Measurements from ENCODE around the gene NWD2. TPM values are rescaled to one million over a fixed set of nuclear protein-coding genes. Genes with fewer than 3 reads are reported as not detected.
"Not testable (repeated sequence)": the region's sequence is repeated elsewhere in the genome, so short reads cannot be mapped to it uniquely, and the experiment has no call there.

The NWD2 gene
- polyA plus RNA-seq = 0.03 to 0.31 TPM (median 0.10 TPM) in 3 replicates
- 1.3 TPM for polyA plus RNA-seq (2011; ENCODE audit: low read depth)
- polyA plus RNA-seq (2011; cell fraction: cytosol; rRNA removed) = 0.01 and 0.06 TPM in 2 replicates
- 0.28 and 0.34 TPM in 2 replicates for polyA plus RNA-seq (2011; cell fraction: nucleus; rRNA removed)
- 0.02 and 2.3 TPM in 2 replicates for polyA plus RNA-seq (2012; ENCODE audit: low replicate concordance)
- polyA minus RNA-seq = 0.16 to 0.43 TPM in 2 of 3 replicates, not detected in the other
- not detected for polyA minus RNA-seq (2011; cell fraction: cytosol; rRNA and poly(A)+ RNA removed)
- polyA minus RNA-seq (2011; cell fraction: nucleus; rRNA and poly(A)+ RNA removed) = 0.42 and 0.54 TPM in 2 replicates

- no peaks in the 10 kb centered on the region for H3K79me2 ChIP-seq (ENCODE audit: control insufficient read depth, insufficient read depth, low read length)
- H3K9me1 ChIP-seq (ENCODE audit: control insufficient read depth, extremely low read depth, insufficient read depth, low read length) = no peaks in the 10 kb centered on the region
- no peak within 1 kb of the TSS for H3K4me3 ChIP-seq (ENCODE audit: control insufficient read depth in 2 of 3, extremely low read depth in 1 of 3, insufficient read depth in 2 of 3, low read depth in 1 of 3, low read length in 3 of 3)
- no peak within 1 kb of the TSS for H3K9ac ChIP-seq (ENCODE audit: control insufficient read depth, extremely low read depth, insufficient read depth, low read length)
- no peak within 1 kb of the TSS for H3K27ac ChIP-seq (ENCODE audit: control insufficient read depth, insufficient read depth, low read length)
- dilution Hi-C loops (cut with MboI; ENCODE audit: extremely low pct_ligation_motif_present, low sequenced_read_pairs) = no loop called here
- DNase-seq (ENCODE audit: low read depth, low spot score) (no peak), FAIRE-seq (no peak)
- H3K9me3 ChIP-seq (ENCODE audit: control insufficient read depth, low read depth, low read length) = no peaks in the 10 kb centered on the region
- no peaks in the 10 kb centered on the region for H3K36me3 ChIP-seq (ENCODE audit: control insufficient read depth in 2 of 2, extremely low read depth in 1 of 2, insufficient read depth in 2 of 2, low read length in 2 of 2)
- no peak within 1 kb of the TSS for H3K4me2 ChIP-seq (ENCODE audit: control insufficient read depth, extremely low read depth, insufficient read depth, low read depth, low read length)
- TF ChIP-seq EZH2 (IDR thresholded peaks at IDR 0.05; ENCODE audit: low read length) = no peak
- no peak for TF ChIP-seq CTCF (optimal IDR thresholded peaks at IDR 0.05 in 1 of 3, IDR thresholded peaks at IDR 0.05 in 1 of 3, conservative IDR thresholded peaks at IDR 0.05 in 1 of 3; ENCODE audit: extremely low read depth in 1 of 3, insufficient read depth in 2 of 3, low read length in 3 of 3)
- H3K27me3 ChIP-seq (ENCODE audit: control insufficient read depth, extremely low read depth, insufficient read depth, low read length) = peaks cover 35% of the 10 kb centered on the region
- H3K4me1 ChIP-seq (ENCODE audit: control insufficient read depth, extremely low read depth, insufficient read depth, low read length) = no peaks in the 10 kb centered on the region
- H4K20me1 ChIP-seq (ENCODE audit: control insufficient read depth, extremely low read depth, insufficient read depth, low read length) = no peaks in the 10 kb centered on the region
- no peak within 1 kb of the TSS for H2AFZ ChIP-seq (ENCODE audit: control insufficient read depth, low read length)
These were observed at the start of gene NWD2 for GRCh38 chr4:37244583-37245390. TSS of gene NWD2 (plus strand) at chr4:37244743. CDS start at chr4:37245068, 325 bp downstream.

GRCh38 chr4:37197899-37198298 lies 46.6 kb upstream of the NWD2 start:
- Histone ChIP-seq H3K79me2 (ENCODE audit: control insufficient read depth, insufficient read depth, low read length) (no peaks in the 10 kb centered on the region), H3K9me1 (ENCODE audit: control insufficient read depth, extremely low read depth, insufficient read depth, low read length) (no peaks in the 10 kb centered on the region), H2AFZ (ENCODE audit: control insufficient read depth, low read length) (no peak overlapping the region), H3K27ac (ENCODE audit: control insufficient read depth, insufficient read depth, low read length) (no peak overlapping the region), H3K9ac (ENCODE audit: control insufficient read depth, extremely low read depth, insufficient read depth, low read length) (no peak overlapping the region), H3K4me1 (ENCODE audit: control insufficient read depth, extremely low read depth, insufficient read depth, low read length) (no peaks in the 10 kb centered on the region), H3K27me3 (ENCODE audit: control insufficient read depth, extremely low read depth, insufficient read depth, low read length) (no peaks in the 10 kb centered on the region), H3K4me2 (ENCODE audit: control insufficient read depth, extremely low read depth, insufficient read depth, low read depth, low read length) (no peak overlapping the region), H3K4me3 (ENCODE audit: control insufficient read depth in 2 of 3, extremely low read depth in 1 of 3, insufficient read depth in 2 of 3, low read depth in 1 of 3, low read length in 3 of 3) (no peak overlapping the region), H4K20me1 (ENCODE audit: control insufficient read depth, extremely low read depth, insufficient read depth, low read length) (no peaks in the 10 kb centered on the region), H3K36me3 (ENCODE audit: control insufficient read depth in 2 of 2, extremely low read depth in 1 of 2, insufficient read depth in 2 of 2, low read length in 2 of 2) (no peaks in the 10 kb centered on the region), H3K9me3 (ENCODE audit: control insufficient read depth, low read depth, low read length) (no peaks in the 10 kb centered on the region)
- DNase-seq (ENCODE audit: low read depth, low spot score) (no peak), FAIRE-seq (no peak)
- TF ChIP-seq EZH2 (IDR thresholded peaks at IDR 0.05; ENCODE audit: low read length) (no peak), CTCF (optimal IDR thresholded peaks at IDR 0.05 in 1 of 3, IDR thresholded peaks at IDR 0.05 in 1 of 3, conservative IDR thresholded peaks at IDR 0.05 in 1 of 3; ENCODE audit: extremely low read depth in 1 of 3, insufficient read depth in 2 of 3, low read length in 3 of 3) (no peak)
- dilution Hi-C loops (cut with MboI; ENCODE audit: extremely low pct_ligation_motif_present, low sequenced_read_pairs) = no loop called here

DNA sequence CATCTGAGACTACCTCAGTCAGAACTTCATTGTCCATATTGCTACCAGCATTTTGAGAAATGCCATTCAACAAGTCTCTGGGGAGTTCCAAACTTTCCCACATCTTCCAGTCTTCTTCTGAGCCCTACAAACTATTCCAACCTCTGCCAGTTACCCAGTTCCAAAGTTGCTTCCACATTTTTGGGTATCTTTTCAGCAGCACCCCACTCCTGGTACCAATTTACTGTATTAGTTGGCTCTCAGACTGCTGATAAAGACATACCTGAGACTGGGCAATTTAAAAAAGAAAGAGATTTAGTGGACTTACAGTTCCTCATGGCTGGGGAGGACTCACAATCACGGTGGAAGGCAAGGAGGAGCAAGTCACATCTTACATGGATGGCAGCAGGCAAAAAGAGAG lies 39.8 kb upstream of the NWD2 start:
- H3K9ac ChIP-seq (ENCODE audit: control insufficient read depth, extremely low read depth, insufficient read depth, low read length); H3K9me1 ChIP-seq (ENCODE audit: control insufficient read depth, extremely low read depth, insufficient read depth, low read length); H4K20me1 ChIP-seq (ENCODE audit: control insufficient read depth, extremely low read depth, insufficient read depth, low read length); H3K79me2 ChIP-seq (ENCODE audit: control insufficient read depth, insufficient read depth, low read length); H3K27me3 ChIP-seq (ENCODE audit: control insufficient read depth, extremely low read depth, insufficient read depth, low read length); DNase-seq (ENCODE audit: low read depth, low spot score); H3K27ac ChIP-seq (ENCODE audit: control insufficient read depth, insufficient read depth, low read length); H2AFZ ChIP-seq (ENCODE audit: control insufficient read depth, low read length); H3K9me3 ChIP-seq (ENCODE audit: control insufficient read depth, low read depth, low read length); H3K4me1 ChIP-seq (ENCODE audit: control insufficient read depth, extremely low read depth, insufficient read depth, low read length); H3K4me2 ChIP-seq (ENCODE audit: control insufficient read depth, extremely low read depth, insufficient read depth, low read depth, low read length); dilution Hi-C loops (cut with MboI; ENCODE audit: extremely low pct_ligation_motif_present, low sequenced_read_pairs); H3K36me3 ChIP-seq (ENCODE audit: control insufficient read depth in 2 of 2, extremely low read depth in 1 of 2, insufficient read depth in 2 of 2, low read length in 2 of 2); FAIRE-seq; H3K4me3 ChIP-seq (ENCODE audit: control insufficient read depth in 2 of 3, extremely low read depth in 1 of 3, insufficient read depth in 2 of 3, low read depth in 1 of 3, low read length in 3 of 3): not testable (repeated sequence)

All from keratinocyte (primary cell).